Transverse colon (tissue), 4 donors: Measurements from ENCODE around the gene GOT2. TPM values are rescaled to one million over a fixed set of nuclear protein-coding genes. Genes with fewer than 3 reads are reported as not detected.

Source experiments
- DNase-seq: peaks from one replicate; pipeline ENCODE4 v3.0.0-alpha.2; 2019
- H3K27ac ChIP-seq, 4 donors: fragments of 200-600 bp; sonication (generic); 2 replicates each; pipeline ENCODE4 v1.5.1; 2016 to 2018; ENCODE audit warnings: inconsistent platforms in 4 of 4
- H3K27me3 ChIP-seq: fragments of 200-600 bp; sonication (generic); 2 replicates; pipeline ENCODE4 v1.5.1; 2017; ENCODE audit warnings: inconsistent platforms
- H3K36me3 ChIP-seq, 4 donors: fragments of 200-600 bp; sonication (generic); 2 replicates each; pipeline ENCODE4 v1.5.1; 2017 to 2019; ENCODE audit warnings: inconsistent platforms in 4 of 4
- H3K4me1 ChIP-seq, 4 donors: fragments of 200-600 bp; sonication (generic); 2 replicates each; pipeline ENCODE4 v1.5.1; 2017 to 2020; ENCODE audit warnings: inconsistent platforms in 4 of 4
- H3K4me3 ChIP-seq, 4 donors: fragments of 200-600 bp; sonication (generic); 1 replicate in 1 of 4; 2 replicates in 3 of 4; pipeline versions ENCODE4 v1.5.1 to v1.6.1; 2017 to 2019; ENCODE audit warnings: inconsistent platforms in 4 of 4
- H3K9me3 ChIP-seq, 2 donors: fragments of 200-600 bp; sonication (generic); 2 replicates each; pipeline ENCODE4 v1.5.1; 2017 to 2019; ENCODE audit warnings: inconsistent platforms in 2 of 2
- EP300 ChIP-seq: sonication (generic); formaldehyde crosslinking; IDR thresholded peaks from one replicate; pipeline ENCODE4 v1.6.1; 2017; ENCODE audit warnings: antibody characterized with exemption, low read depth
- POLR2A ChIP-seq: fragments of 450-650 bp; IDR thresholded peaks from one replicate; pipeline ENCODE4 v1.6.1; 2016; ENCODE audit warnings: antibody characterized with exemption, mild to moderate bottlenecking, moderate library complexity
- POLR2AphosphoS5 ChIP-seq, 3 donors: sonication (generic); formaldehyde crosslinking; IDR thresholded peaks; one replicate each; pipeline ENCODE4 v1.6.1; 2016; ENCODE audit warnings: antibody characterized with exemption in 3 of 3
- WGBS, 2 donors: methylation state at CpG; one replicate each; pipeline ENCODE4 v1.1.5; 2018; ENCODE audit warnings: low coverage in 1 of 2; 5-methylcytosine and 5-hydroxymethylcytosine counted together
- in situ Hi-C, 4 donors: fragments of 200-750 bp; cut with MboI; loops; one replicate each; pipeline versions ENCODE4 v1.15.0 to v1.15.1; 2017; ENCODE audit warnings: low sequenced_read_pairs in 3 of 4, low pct_ligation_motif_present in 1 of 4, low pct_unique_long_range_greater_than_20kb in 1 of 4
- intact Hi-C: fragments of 100-400 bp; cut with DNase I; formaldehyde crosslinking; loops from one replicate; pipeline ENCODE4 v1.15.1; 2023; ENCODE audit warnings: low total_unique reads
- total RNA-seq, 4 donors: library from RNA; depleted of rRNA; stranded (reverse); fragments of >200 nt; gene quantifications; one replicate each; pipeline ENCODE4 v1.1.0, GENCODE V29; 2016
- TF ChIP-seq, protein P1 (sequence below), 5 experiments: fragments of 200-600 bp in 3 of 5; fragments of 450-650 bp in 2 of 5; sonication (generic) in 3 of 5; IDR thresholded peaks; 1 replicate in 2 of 5; 2 replicates in 3 of 5; pipeline ENCODE4 v1.5.1; 2016 to 2017; ENCODE audit warnings: antibody characterized with exemption in 5 of 5, inconsistent platforms in 3 of 5, mild to moderate bottlenecking in 2 of 5, moderate library complexity in 1 of 5

The GOT2 gene
- total RNA-seq, 4 donors from 2014 or later: 29.7 to 75.1 (median 63.8) TPM

DNA sequence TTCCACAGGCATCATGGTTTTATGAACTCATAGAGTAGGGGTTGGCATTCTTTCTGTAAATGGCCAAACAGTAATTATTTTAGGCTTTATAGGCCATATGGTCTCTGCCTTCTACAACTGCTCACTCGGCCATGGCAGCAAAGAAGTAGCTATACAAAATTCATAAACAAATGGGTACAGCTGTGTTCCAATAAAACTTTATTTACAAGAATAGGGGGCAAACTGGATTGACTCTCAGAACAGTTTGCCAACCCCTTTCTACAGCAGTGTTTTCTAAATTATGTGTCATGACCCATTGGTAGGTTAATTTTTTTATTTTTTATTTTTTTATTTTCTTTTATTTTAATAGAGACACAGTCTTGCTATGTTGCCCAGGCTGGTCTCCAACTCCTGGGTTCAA, 20.4 kb downstream of the GOT2 start:
- no peak for DNase-seq
- H3K4me3 ChIP-seq: no peak overlapping the region
- no peaks in the 10 kb centered on the region for H3K4me1 ChIP-seq
- H3K27me3 ChIP-seq: no peaks in the 10 kb centered on the region
- H3K9me3 ChIP-seq: no peaks in the 10 kb centered on the region
- 64 to 74% methylated on average over 1 of the region's 1 CpG for WGBS, 2 donors
- intact Hi-C loops (no loop called here), in situ Hi-C loops (no loop called here)
- TF ChIP-seq POLR2A (no peak), POLR2AphosphoS5 (IDR thresholded peaks at IDR 0.05) (no peak), EP300 (no peak)
- TF ChIP-seq, protein P1, sequence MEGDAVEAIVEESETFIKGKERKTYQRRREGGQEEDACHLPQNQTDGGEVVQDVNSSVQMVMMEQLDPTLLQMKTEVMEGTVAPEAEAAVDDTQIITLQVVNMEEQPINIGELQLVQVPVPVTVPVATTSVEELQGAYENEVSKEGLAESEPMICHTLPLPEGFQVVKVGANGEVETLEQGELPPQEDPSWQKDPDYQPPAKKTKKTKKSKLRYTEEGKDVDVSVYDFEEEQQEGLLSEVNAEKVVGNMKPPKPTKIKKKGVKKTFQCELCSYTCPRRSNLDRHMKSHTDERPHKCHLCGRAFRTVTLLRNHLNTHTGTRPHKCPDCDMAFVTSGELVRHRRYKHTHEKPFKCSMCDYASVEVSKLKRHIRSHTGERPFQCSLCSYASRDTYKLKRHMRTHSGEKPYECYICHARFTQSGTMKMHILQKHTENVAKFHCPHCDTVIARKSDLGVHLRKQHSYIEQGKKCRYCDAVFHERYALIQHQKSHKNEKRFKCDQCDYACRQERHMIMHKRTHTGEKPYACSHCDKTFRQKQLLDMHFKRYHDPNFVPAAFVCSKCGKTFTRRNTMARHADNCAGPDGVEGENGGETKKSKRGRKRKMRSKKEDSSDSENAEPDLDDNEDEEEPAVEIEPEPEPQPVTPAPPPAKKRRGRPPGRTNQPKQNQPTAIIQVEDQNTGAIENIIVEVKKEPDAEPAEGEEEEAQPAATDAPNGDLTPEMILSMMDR (IDR thresholded peaks at IDR 0.05): no peak
- peaks cover 0 to 49% (median 21%) of the 10 kb centered on the region in 4 donors for H3K36me3 ChIP-seq
- H3K27ac ChIP-seq: no peak overlapping the region

DNA sequence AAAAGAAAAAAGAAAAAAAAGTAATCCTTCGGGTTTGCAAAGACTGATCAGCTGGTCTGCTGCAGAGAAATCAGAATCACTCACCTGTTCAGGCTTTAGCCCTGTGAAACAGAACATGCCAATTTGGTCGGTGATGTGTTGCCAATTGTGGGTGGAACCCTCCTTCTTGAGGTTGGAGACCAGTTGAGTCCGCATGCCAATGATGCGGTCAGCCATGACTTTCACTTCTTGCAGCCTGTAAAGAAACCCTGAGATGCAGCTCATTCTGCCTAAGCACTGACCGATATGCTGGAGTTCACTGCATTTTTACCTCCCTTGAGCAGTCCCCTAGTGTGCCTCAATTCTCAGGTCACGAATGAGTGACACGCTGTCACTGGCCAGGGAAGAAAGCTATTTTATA, 24.8 kb downstream of the GOT2 start:
- in situ Hi-C loops: no loop called here

DNA sequence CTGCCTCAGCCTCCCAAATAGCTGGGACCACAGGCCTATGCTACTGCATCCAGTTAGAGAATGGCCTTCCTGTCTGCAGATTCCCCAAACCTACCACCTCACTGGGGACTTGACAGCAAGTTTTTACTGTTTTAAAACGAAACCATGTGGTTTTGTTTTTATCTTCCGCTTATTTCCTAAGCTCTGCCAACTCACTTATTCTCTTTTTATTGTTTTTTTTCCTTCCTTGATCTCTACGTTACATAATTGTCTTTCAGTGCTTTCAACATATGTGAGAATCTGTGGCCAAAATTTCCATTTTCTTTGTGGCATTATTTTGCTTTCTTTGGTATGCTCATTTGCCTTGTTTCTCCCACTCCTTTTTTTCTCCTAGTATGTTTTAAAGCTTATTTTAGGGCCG, 35.0 kb downstream of the GOT2 start:
- H3K36me3 ChIP-seq: no peaks in the 10 kb centered on the region
- no peak overlapping the region for H3K27ac ChIP-seq
- intact Hi-C loops: no loop called here
- no peak for DNase-seq
- H3K9me3 ChIP-seq: no peaks in the 10 kb centered on the region
- TF ChIP-seq POLR2A (no peak), POLR2AphosphoS5 (IDR thresholded peaks at IDR 0.05) (no peak), EP300 (no peak)
- TF ChIP-seq, protein P1 (IDR thresholded peaks at IDR 0.05): no peak
- no peaks in the 10 kb centered on the region for H3K4me1 ChIP-seq
- WGBS, 2 donors: 77 to 79% methylated on average over 4 of the region's 4 CpGs
- H3K4me3 ChIP-seq: no peak overlapping the region
- in situ Hi-C loops: no loop called here
- H3K27me3 ChIP-seq: no peaks in the 10 kb centered on the region

More for the DNA sequence above, 24.8 kb downstream of the GOT2 start:
- no peak for DNase-seq
- H3K4me3 ChIP-seq: no peak overlapping the region
- intact Hi-C loops: no loop called here
- H3K36me3 ChIP-seq: peaks cover 0 to 30% (median 13%) of the 10 kb centered on the region in 4 donors
- H3K27ac ChIP-seq: no peak overlapping the region
- TF ChIP-seq POLR2AphosphoS5 (IDR thresholded peaks at IDR 0.05) (no peak), EP300 (no peak), POLR2A (no peak)
- TF ChIP-seq, protein P1 (IDR thresholded peaks at IDR 0.05): no peak
- H3K4me1 ChIP-seq: no peaks in the 10 kb centered on the region
- no peaks in the 10 kb centered on the region for H3K27me3 ChIP-seq
- no peaks in the 10 kb centered on the region for H3K9me3 ChIP-seq
- WGBS, 2 donors: 83 to 95% methylated on average over 1 to 7 of the region's 7 CpGs

DNA sequence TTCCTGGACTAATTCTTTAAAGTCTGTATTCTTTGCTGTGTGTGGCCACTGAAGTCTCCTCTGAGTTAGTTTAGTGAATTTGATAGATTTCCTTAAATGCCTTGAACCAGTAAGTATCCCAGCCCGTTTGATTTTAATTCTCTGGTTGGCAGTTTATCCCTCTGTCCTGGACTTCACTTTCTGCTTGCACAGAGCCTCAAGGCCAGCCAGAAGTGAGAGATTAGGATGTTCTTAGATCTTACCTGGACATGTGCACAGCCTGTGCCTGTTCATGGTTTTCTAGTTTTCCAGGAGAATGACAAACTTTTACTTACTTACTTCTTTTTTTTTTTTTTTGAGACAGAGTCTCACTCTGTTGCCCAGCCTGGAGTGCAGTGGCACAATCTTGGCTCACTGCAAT, 38.7 kb downstream of the GOT2 start:
- no peaks in the 10 kb centered on the region for H3K36me3 ChIP-seq

More for the DNA sequence above, 38.7 kb downstream of the GOT2 start:
- Histone ChIP-seq H3K4me1 (no peaks in the 10 kb centered on the region), H3K27ac (no peak overlapping the region), H3K9me3 (no peaks in the 10 kb centered on the region), H3K27me3 (no peaks in the 10 kb centered on the region), H3K4me3 (no peak overlapping the region)
- in situ Hi-C loops (no loop called here), intact Hi-C loops (no loop called here)
- TF ChIP-seq POLR2AphosphoS5 (IDR thresholded peaks at IDR 0.05) (no peak), POLR2A (no peak), EP300 (no peak)
- TF ChIP-seq, protein P1 (IDR thresholded peaks at IDR 0.05): no peak
- no peak for DNase-seq
- 35 to 50% methylated on average over 1 of the region's 1 CpG for WGBS, 2 donors
